OCI-LY1 (cell line): ENCODE measurements around the gene DNAJC3.

Experiments used
- H2AFZ ChIP-seq: fragments of 200-600 bp; sonication (generic), shearing (Covaris generic); 2 replicates; pipeline ENCODE4 v1.6.0; 2014; ENCODE audit warnings: antibody characterized with exemption, mild to moderate bottlenecking, low read length
- H3F3A ChIP-seq: fragments of 200-600 bp; sonication (generic), shearing (Covaris generic); 2 replicates; pipeline ENCODE4 v1.6.0; 2014; ENCODE audit warnings: mild to moderate bottlenecking, antibody characterized with exemption, low read length, moderate library complexity; ENCODE audit not compliant: insufficient read depth
- H3K27ac ChIP-seq: fragments of 200-600 bp; sonication (generic); 2 replicates; pipeline ENCODE4 v1.5.1; 2014; ENCODE audit warnings: low read length, mixed run types, mild to moderate bottlenecking, low read depth; ENCODE audit not compliant: poor library complexity, severe bottlenecking
- H3K27me3 ChIP-seq: fragments of 200-600 bp; sonication (generic); 2 replicates; pipeline ENCODE4 v1.6.0; 2014; ENCODE audit warnings: antibody characterized with exemption, mild to moderate bottlenecking, low read length, moderate library complexity; ENCODE audit not compliant: insufficient read depth
- H3K36me3 ChIP-seq: fragments of 200-600 bp; sonication (generic); 2 replicates; pipeline ENCODE4 v1.6.1; 2014; ENCODE audit warnings: mild to moderate bottlenecking, antibody characterized with exemption, low read length, moderate library complexity, mixed read lengths; ENCODE audit not compliant: insufficient read depth
- H3K4me1 ChIP-seq: fragments of 200-600 bp; sonication (generic); 2 replicates; pipeline ENCODE4 v1.5.1; 2014; ENCODE audit warnings: mild to moderate bottlenecking, low read length, moderate library complexity; ENCODE audit not compliant: insufficient read depth, severe bottlenecking
- H3K4me2 ChIP-seq: fragments of 200-600 bp; sonication (generic), shearing (Covaris generic); 2 replicates; pipeline ENCODE4 v1.6.1; 2014; ENCODE audit warnings: low read length
- H3K4me3 ChIP-seq: fragments of 200-600 bp; sonication (generic); 2 replicates; pipeline ENCODE4 v1.5.1; 2014; ENCODE audit warnings: low read length, low read depth, mild to moderate bottlenecking, mixed read lengths; ENCODE audit not compliant: poor library complexity, severe bottlenecking
- H3K79me2 ChIP-seq: fragments of 200-600 bp; shearing (Covaris generic); 2 replicates; pipeline ENCODE4 v1.6.1; 2016; ENCODE audit warnings: mixed run types, low read length, mixed read lengths; ENCODE audit not compliant: insufficient read depth
- H3K9ac ChIP-seq: fragments of 200-600 bp; sonication (generic), shearing (Covaris generic); 2 replicates; pipeline ENCODE4 v1.6.1; 2014; ENCODE audit warnings: mild to moderate bottlenecking, low read length, mixed read lengths
- H3K9me2 ChIP-seq: fragments of 200-600 bp; sonication (generic), shearing (Covaris generic); 2 replicates; pipeline ENCODE4 v1.6.1; 2014; ENCODE audit warnings: low read depth, mild to moderate bottlenecking, low read length, mixed read lengths
- H3K9me3 ChIP-seq: fragments of 200-600 bp; shearing (Covaris generic); 2 replicates; pipeline ENCODE4 v1.6.1; 2014; ENCODE audit warnings: low read length, mixed read lengths
- H4K20me1 ChIP-seq: fragments of 200-600 bp; sonication (generic), shearing (Covaris generic); 2 replicates; pipeline ENCODE4 v1.6.0; 2016; ENCODE audit warnings: mild to moderate bottlenecking, low read length; ENCODE audit not compliant: insufficient read depth
- CTCF ChIP-seq: fragments of 200-600 bp; sonication (generic), shearing (Covaris generic); IDR thresholded peaks from 2 replicates; pipeline ENCODE4 v1.5.1; 2017; ENCODE audit warnings: mild to moderate bottlenecking, antibody characterized with exemption, low read length, moderate library complexity, mixed read lengths
- EZH2 ChIP-seq: fragments of 200-600 bp; sonication (generic), shearing (Covaris generic); IDR thresholded peaks from 2 replicates; pipeline ENCODE4 v1.8.0; 2017; ENCODE audit warnings: borderline replicate concordance, mixed run types, mild to moderate bottlenecking, antibody characterized with exemption, low read length, moderate library complexity, mixed read lengths

Gene DNAJC3

GRCh38 chr13:95724252-95724651 is 47.3 kb downstream of the DNAJC3 start:
- Histone ChIP-seq H3K9me3 (no peaks in the 10 kb centered on the region; the same call in 1 of the 2 replicates), H3F3A (no peaks in the 10 kb centered on the region), H3K36me3 (peaks cover 41% of the 10 kb centered on the region), H3K4me2 (no peak overlapping the region), H3K4me1 (no peaks in the 10 kb centered on the region), H2AFZ (no peak overlapping the region), H3K27me3 (no peaks in the 10 kb centered on the region), H3K27ac (no peak overlapping the region), H3K9ac (no peak overlapping the region), H3K79me2 (peaks cover 4% of the 10 kb centered on the region; the same call in 1 of the 2 replicates), H3K9me2 (no peaks in the 10 kb centered on the region), H3K4me3 (no peak overlapping the region), H4K20me1 (no peaks in the 10 kb centered on the region)
- TF ChIP-seq EZH2 (no peak), CTCF (no peak)

GRCh38 chr13:95726876-95727275 is 49.9 kb downstream of the DNAJC3 start:
- H3K9ac ChIP-seq, result no peak overlapping the region
- H3K4me3 ChIP-seq, result no peak overlapping the region
- H3F3A ChIP-seq, result no peaks in the 10 kb centered on the region
- no peaks in the 10 kb centered on the region for H3K4me1 ChIP-seq
- H3K27me3 ChIP-seq, result no peaks in the 10 kb centered on the region
- H3K79me2 ChIP-seq, result peaks cover 16% of the 10 kb centered on the region; the same call in 1 of the 2 replicates
- TF ChIP-seq CTCF, result no peak
- TF ChIP-seq EZH2, result no peak
- H3K36me3 ChIP-seq, result peaks cover 58% of the 10 kb centered on the region
- peaks cover 15% of the 10 kb centered on the region for H3K9me3 ChIP-seq
- no peak overlapping the region for H3K27ac ChIP-seq
- H2AFZ ChIP-seq, result no peak overlapping the region
- H3K9me2 ChIP-seq, result no peaks in the 10 kb centered on the region
- no peak overlapping the region for H3K4me2 ChIP-seq
- no peaks in the 10 kb centered on the region for H4K20me1 ChIP-seq

- Histone ChIP-seq H3K36me3 (peaks cover 60% of the 10 kb centered on the region), H3K27me3 (no peaks in the 10 kb centered on the region), H3K4me3 (no peak overlapping the region), H3K9ac (no peak overlapping the region), H3K4me1 (no peaks in the 10 kb centered on the region), H3F3A (no peaks in the 10 kb centered on the region), H3K4me2 (no peak overlapping the region), H3K79me2 (peaks cover 33% of the 10 kb centered on the region), H3K9me3 (peaks cover 25% of the 10 kb centered on the region), H3K27ac (no peak overlapping the region), H3K9me2 (no peaks in the 10 kb centered on the region), H2AFZ (no peak overlapping the region), H4K20me1 (no peaks in the 10 kb centered on the region)
- TF ChIP-seq EZH2, result no peak
- TF ChIP-seq CTCF, result no peak
These were observed 52.0 kb downstream of the DNAJC3 start for GRCh38 chr13:95728957-95729356.
